Left ventricle myocardium inferior (tissue), 1 donor: ENCODE results near the gene FOXP4. TPM values are rescaled to one million over a fixed set of nuclear protein-coding genes. Genes with fewer than 3 reads are reported as not detected.
A peak's percentile ranks its signal among the peaks of the same experiment; 100 is the strongest.

Experiments
- DNase-seq: peaks from one replicate; pipeline ENCODE4 v3.0.0-alpha.2; 2020
- H3K27ac ChIP-seq: fragments of 200-600 bp; replicated peaks from 2 replicates; pipeline ENCODE4 v1.8.0; 2021
- H3K27me3 ChIP-seq: fragments of 200-600 bp; 2 replicates; pipeline ENCODE4 v1.8.0; 2021; ENCODE audit warnings: low read depth
- H3K36me3 ChIP-seq: fragments of 200-600 bp; 2 replicates; pipeline ENCODE4 v1.8.0; 2021
- H3K4me1 ChIP-seq: fragments of 200-600 bp; 2 replicates; pipeline ENCODE4 v1.8.0; 2021
- H3K4me3 ChIP-seq: fragments of 200-600 bp; 2 replicates; pipeline ENCODE4 v1.8.0; 2021; ENCODE audit warnings: mild to moderate bottlenecking, moderate library complexity
- H3K9me3 ChIP-seq: fragments of 200-600 bp; replicated peaks from 2 replicates; pipeline ENCODE4 v1.8.0; 2021
- intact Hi-C: fragments of 100-400 bp; cut with micrococcal nuclease; formaldehyde crosslinking; loops from one replicate; pipeline ENCODE4 v1.11.0; 2022
- long read RNA-seq: library from polyadenylated mRNA; unstranded; transcript quantifications from one replicate; pipeline ENCODE4 v2.0.0, GENCODE V29; 2021
- total RNA-seq: library from RNA; stranded (reverse); fragmentation: NEBNext Ultra II Directional; extraction: Animal tissue kit (Norgen Biotek cat#: 25700); gene quantifications from one replicate; pipeline ENCODE4 v1.2.1, GENCODE V29; 2021
- TF ChIP-seq, protein P1 (sequence below): fragments of 200-600 bp; IDR thresholded peaks from 2 replicates; pipeline ENCODE4 v1.8.0; 2021; ENCODE audit warnings: antibody characterized with exemption, mild to moderate bottlenecking, borderline replicate concordance
- donor health status: DM: no; HTN: yes; CAD: no; lungs with severe emphysema.

The FOXP4 gene, protein sequence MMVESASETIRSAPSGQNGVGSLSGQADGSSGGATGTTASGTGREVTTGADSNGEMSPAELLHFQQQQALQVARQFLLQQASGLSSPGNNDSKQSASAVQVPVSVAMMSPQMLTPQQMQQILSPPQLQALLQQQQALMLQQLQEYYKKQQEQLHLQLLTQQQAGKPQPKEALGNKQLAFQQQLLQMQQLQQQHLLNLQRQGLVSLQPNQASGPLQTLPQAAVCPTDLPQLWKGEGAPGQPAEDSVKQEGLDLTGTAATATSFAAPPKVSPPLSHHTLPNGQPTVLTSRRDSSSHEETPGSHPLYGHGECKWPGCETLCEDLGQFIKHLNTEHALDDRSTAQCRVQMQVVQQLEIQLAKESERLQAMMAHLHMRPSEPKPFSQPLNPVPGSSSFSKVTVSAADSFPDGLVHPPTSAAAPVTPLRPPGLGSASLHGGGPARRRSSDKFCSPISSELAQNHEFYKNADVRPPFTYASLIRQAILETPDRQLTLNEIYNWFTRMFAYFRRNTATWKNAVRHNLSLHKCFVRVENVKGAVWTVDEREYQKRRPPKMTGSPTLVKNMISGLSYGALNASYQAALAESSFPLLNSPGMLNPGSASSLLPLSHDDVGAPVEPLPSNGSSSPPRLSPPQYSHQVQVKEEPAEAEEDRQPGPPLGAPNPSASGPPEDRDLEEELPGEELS
- total RNA-seq = 15.0 TPM
- long read RNA-seq, partial matches to known transcripts = 3 of 6 reads
- long read RNA-seq, other reads (novel, unspliced or antisense) = 1 of 6 reads

- DNase-seq = peak; percentile 90
- TF ChIP-seq, protein P1, sequence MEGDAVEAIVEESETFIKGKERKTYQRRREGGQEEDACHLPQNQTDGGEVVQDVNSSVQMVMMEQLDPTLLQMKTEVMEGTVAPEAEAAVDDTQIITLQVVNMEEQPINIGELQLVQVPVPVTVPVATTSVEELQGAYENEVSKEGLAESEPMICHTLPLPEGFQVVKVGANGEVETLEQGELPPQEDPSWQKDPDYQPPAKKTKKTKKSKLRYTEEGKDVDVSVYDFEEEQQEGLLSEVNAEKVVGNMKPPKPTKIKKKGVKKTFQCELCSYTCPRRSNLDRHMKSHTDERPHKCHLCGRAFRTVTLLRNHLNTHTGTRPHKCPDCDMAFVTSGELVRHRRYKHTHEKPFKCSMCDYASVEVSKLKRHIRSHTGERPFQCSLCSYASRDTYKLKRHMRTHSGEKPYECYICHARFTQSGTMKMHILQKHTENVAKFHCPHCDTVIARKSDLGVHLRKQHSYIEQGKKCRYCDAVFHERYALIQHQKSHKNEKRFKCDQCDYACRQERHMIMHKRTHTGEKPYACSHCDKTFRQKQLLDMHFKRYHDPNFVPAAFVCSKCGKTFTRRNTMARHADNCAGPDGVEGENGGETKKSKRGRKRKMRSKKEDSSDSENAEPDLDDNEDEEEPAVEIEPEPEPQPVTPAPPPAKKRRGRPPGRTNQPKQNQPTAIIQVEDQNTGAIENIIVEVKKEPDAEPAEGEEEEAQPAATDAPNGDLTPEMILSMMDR = no peak
- intact Hi-C loops = no loop called here
- no peaks in the 10 kb centered on the region for H3K9me3 ChIP-seq
- H3K27me3 ChIP-seq = peaks cover 48% of the 10 kb centered on the region
- H3K27ac ChIP-seq = peak within 1 kb of the TSS; percentile 87
- no peaks in the 10 kb centered on the region for H3K36me3 ChIP-seq
- peak within 1 kb of the TSS; percentile 91 for H3K4me3 ChIP-seq
- peaks cover 51% of the 10 kb centered on the region for H3K4me1 ChIP-seq
Measured at GRCh38 chr6:41545703-41546474, at the start of gene FOXP4. TSS of gene FOXP4 (plus strand) at chr6:41546381. CDS start at chr6:41565761, 19,380 bp downstream.

DNA sequence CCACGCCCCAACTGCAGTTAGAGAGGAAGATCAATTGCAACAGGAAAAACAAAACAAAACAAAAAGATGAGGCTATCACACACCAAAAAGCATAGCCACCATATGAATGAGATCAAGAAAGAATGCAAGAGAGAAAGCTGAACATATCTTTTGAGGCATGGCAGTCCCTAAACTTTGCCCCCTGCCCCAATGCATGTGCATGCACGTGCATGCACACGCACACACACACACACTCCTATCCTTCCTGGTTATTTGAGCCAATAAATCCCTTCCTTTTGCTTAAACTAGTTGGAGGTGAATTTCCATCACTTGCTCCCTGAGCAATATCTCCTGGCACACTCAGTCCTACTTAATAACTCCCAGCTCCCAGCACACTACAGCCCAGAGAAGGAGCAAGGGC, 48.6 kb upstream of the FOXP4 start:
- Histone ChIP-seq H3K4me3 (no peak overlapping the region), H3K27me3 (peaks cover 37% of the 10 kb centered on the region), H3K27ac (no peak overlapping the region), H3K4me1 (no peaks in the 10 kb centered on the region), H3K36me3 (no peaks in the 10 kb centered on the region), H3K9me3 (no peaks in the 10 kb centered on the region)
- intact Hi-C loops = no loop called here
- TF ChIP-seq, protein P1 = no peak
- DNase-seq = no peak

DNA sequence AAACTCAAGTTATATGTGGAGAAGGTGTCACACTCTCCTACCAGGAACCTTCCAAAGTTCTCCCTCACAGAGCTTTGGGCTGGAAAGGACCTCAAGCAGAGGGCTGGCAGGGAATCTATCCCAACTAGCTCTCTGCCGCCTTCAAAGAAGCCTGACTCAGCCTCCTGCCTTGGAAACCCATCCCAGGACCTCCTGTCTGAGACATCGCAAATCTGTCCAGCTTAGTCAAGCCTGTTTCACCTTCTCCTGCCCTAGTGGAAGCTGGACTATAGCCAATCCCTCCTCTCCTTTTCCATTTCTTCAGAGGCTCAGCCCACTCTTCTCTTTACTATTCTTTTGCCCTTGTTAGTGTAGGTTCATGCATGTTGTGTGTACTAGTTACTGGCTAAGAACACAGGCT, 48.2 kb upstream of the FOXP4 start:
- H3K27ac ChIP-seq = no peak overlapping the region

GRCh38 chr6:41498968-41499599, 47.1 kb upstream of the FOXP4 start:
- peaks cover 35% of the 10 kb centered on the region for H3K27me3 ChIP-seq
- H3K9me3 ChIP-seq = no peaks in the 10 kb centered on the region
- intact Hi-C loops = no loop called here

More for the DNA sequence above, 48.2 kb upstream of the FOXP4 start:
- DNase-seq = no peak
- H3K9me3 ChIP-seq = no peaks in the 10 kb centered on the region
- no peaks in the 10 kb centered on the region for H3K36me3 ChIP-seq
- peaks cover 37% of the 10 kb centered on the region for H3K27me3 ChIP-seq
- intact Hi-C loops = no loop called here
- peaks cover 3% of the 10 kb centered on the region for H3K4me1 ChIP-seq
- TF ChIP-seq, protein P1 = no peak
- no peak overlapping the region for H3K4me3 ChIP-seq

More at GRCh38 chr6:41498968-41499599, 47.1 kb upstream of the FOXP4 start:
- no peak overlapping the region for H3K27ac ChIP-seq
- DNase-seq = no peak
- H3K4me3 ChIP-seq = no peak overlapping the region
- peaks cover 12% of the 10 kb centered on the region for H3K4me1 ChIP-seq
- H3K36me3 ChIP-seq = no peaks in the 10 kb centered on the region
- TF ChIP-seq, protein P1 = no peak
